Fibroblast of pulmonary artery (primary cell): Measurements from ENCODE around the gene COL20A1.

Source experiments
- DNase-seq: peaks from one replicate; pipeline ENCODE4 v3.0.0-alpha.2; 2010; ENCODE audit warnings: low read depth
- H3K4me3 ChIP-seq: replicated peaks from 2 replicates; pipeline ENCODE4 v1.5.1; 2011; ENCODE audit warnings: low read depth, mild to moderate bottlenecking, control low read depth, low read length, moderate library complexity
- TF ChIP-seq, protein P1 (sequence below): IDR thresholded peaks from 2 replicates; pipeline ENCODE4 v1.5.1; 2011; ENCODE audit warnings: mild to moderate bottlenecking, control low read depth, low read length, inconsistent platforms; ENCODE audit errors: missing control alignments

Gene COL20A1

DNA sequence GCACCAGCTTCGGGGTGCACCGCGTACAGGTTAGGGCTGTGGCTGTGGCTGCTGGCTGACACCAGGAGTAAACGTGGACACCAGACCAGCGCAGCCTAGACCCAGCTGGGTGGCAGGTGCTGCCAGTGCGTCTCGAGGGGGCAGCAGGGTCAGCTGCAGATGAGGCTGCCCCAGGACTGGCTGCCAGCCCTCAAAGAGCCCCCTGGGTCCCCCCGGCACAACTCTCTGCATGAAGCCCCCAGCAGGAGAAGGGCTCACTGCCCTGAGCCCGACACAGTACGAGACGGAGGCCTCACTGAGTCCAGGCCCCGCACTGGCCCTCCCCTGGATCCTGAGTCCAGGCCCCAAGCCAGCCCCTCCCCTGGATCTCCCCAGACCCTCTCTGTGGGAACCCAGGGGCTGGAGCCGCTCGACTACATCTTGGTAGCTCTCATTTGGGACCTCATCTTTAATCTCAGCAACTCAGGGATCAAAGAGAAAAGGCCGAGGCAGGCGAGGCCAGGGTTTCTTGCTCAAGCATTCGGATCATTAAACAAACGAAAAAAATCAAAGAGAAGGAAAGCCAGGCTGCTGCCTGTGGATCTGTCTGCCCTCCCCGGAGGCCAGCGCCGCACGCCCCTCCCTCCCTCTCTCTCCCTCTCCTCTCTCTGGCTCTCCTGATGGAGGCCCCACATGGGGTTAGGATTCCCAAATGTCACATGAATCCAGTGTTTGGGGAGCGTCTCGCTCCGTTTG, 31.8 kb upstream of the COL20A1 start:
- no peak overlapping the region for H3K4me3 ChIP-seq
- DNase-seq: no peak
- TF ChIP-seq, protein P1, sequence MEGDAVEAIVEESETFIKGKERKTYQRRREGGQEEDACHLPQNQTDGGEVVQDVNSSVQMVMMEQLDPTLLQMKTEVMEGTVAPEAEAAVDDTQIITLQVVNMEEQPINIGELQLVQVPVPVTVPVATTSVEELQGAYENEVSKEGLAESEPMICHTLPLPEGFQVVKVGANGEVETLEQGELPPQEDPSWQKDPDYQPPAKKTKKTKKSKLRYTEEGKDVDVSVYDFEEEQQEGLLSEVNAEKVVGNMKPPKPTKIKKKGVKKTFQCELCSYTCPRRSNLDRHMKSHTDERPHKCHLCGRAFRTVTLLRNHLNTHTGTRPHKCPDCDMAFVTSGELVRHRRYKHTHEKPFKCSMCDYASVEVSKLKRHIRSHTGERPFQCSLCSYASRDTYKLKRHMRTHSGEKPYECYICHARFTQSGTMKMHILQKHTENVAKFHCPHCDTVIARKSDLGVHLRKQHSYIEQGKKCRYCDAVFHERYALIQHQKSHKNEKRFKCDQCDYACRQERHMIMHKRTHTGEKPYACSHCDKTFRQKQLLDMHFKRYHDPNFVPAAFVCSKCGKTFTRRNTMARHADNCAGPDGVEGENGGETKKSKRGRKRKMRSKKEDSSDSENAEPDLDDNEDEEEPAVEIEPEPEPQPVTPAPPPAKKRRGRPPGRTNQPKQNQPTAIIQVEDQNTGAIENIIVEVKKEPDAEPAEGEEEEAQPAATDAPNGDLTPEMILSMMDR: no peak

DNA sequence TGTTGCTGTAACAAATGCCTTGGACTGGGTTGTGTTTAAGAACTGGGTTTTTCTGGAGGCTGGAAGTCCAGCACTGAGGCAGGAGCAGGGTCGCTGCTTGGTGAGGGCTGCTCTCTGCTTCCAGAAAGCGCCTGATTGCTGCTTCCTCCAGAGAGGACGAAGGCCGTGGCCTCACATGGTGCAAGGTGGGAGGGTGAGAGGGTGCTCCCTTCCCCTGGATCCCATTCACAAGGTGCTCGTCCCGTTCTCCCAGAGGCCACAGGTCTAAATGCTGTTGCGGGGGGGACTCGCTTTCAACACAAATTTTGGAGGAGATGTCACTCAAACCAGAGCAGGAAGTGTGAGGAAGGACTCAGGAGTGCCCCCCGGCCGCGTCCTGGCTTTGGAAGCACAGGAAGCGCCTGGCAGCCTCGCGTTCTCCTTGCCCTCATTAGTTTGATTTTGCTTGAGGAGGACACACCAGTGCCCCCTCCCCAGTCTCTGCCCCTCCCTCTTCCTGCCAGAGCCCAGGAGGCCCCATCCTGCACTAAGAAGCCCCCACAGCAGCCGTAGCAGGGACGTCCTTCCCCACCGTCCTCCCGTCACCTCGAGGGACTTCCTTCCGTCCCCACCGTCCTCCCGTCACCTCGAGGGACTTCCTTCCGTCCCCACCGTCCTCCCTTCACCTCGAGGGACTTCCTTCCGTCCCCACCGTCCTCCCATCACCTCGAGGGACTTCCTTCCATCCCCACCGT, 31.0 kb upstream of the COL20A1 start:
- H3K4me3 ChIP-seq: no peak overlapping the region

DNA sequence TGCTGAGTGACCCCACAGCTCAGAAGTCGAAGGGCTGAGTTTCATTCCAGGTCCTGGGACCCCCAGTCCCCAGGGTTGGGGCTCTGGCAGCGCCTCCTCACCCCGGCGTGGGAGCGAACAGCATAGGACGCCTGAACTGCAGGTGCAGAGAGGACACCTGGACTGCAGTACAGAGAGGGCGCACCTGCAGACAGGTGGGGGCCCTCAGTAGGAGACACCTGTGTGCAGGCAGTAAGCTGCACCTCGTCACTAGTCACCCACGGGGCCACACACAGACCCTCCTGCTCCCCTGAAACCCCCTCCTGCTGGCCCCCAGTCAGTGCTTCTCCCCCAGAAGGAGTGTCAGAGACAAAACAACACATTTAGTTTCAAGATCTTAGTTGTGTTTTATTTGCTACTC, 30.1 kb upstream of the COL20A1 start:
- DNase-seq: no peak
- no peak overlapping the region for H3K4me3 ChIP-seq
- TF ChIP-seq, protein P1: no peak

More for the DNA sequence above, 31.0 kb upstream of the COL20A1 start:
- TF ChIP-seq, protein P1: no peak
- DNase-seq: no peak

DNA sequence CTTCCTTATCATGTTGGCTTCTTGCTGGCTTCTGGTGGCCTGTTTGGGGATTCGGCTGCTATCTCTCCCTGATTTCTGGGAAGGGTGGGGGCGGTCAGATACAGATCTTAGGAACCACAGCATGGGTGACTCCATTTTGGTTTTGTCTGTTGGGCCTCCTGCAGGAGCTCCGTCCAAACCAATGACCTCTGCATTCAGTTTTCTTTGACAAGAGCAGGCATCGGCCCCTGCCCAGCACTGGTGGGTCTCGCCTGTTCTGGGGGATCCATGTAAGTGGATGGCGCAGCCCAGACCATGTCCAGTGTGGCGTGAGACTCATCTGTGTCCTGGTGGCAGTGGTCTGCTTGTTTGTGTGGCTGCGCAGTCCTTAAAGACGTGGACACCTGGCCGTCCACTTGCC, 29.0 kb upstream of the COL20A1 start:
- H3K4me3 ChIP-seq: no peak overlapping the region
- TF ChIP-seq, protein P1: no peak
- no peak for DNase-seq

DNA sequence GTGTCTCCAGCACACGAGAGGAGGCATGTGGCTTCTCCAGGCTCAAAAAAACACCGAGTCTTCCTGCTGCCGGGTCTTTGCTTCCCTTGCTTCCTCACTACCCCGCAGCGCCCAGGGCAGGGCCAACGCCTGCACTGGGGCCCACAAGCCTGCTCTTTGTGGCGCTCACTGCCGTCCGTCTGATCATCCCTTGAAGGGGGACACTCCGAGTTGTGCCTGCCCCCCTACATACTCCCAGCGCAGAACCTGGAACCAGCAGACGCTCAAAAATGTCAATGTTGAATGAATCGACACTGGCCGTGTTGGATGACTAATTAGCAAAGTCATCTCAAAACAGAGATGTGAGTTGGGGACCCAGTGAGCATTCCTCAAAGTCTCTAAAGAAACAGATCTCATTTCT, 28.5 kb upstream of the COL20A1 start:
- TF ChIP-seq, protein P1: no peak
- no peak for DNase-seq
- no peak overlapping the region for H3K4me3 ChIP-seq

DNA sequence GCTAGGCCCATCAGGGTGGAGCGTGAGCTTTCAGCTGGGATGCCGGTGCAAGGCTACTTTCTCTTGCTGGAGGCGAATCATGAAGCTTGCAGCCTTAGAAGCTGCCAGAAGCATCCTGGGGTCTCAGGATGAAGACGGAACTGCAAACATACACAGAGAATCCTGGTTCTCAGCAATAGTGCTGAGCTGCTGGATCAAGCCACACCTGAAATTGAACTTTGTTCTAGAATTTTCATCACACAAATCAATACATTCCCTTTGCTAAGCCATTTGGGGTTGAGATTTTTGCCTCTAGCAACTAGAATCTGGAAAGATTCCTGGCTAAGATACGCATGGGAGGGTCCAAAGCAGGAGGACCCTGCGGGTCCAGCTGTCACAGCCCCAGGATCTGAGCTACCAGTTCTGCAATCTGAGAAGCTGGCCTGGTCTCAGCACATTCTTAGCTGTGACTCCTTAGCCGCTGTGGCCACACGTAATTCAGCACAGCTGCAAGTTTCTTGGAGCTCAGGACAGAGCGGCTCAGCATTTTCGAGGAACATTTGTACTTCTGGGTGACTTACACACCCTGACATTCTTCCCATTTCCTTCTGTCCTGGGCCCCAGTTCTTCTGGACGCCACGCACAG, 27.0 kb upstream of the COL20A1 start:
- no peak for DNase-seq
- TF ChIP-seq, protein P1: no peak
- no peak overlapping the region for H3K4me3 ChIP-seq
